Liver (tissue), 3 donors: ENCODE measurements around the gene NAT9.

Source experiments
- EGR1 ChIP-seq, 2 donors: IDR thresholded peaks; 2 replicates each; pipeline ENCODE4 v1.6.1; 2016 to 2018; ENCODE audit warnings: antibody characterized with exemption in 2 of 2, low read depth in 2 of 2
- FOXA1 ChIP-seq: IDR thresholded peaks from 2 replicates; pipeline ENCODE4 v1.6.1; 2016; ENCODE audit warnings: antibody characterized with exemption
- FOXA2 ChIP-seq: IDR thresholded peaks from 2 replicates; pipeline ENCODE4 v1.6.1; 2016; ENCODE audit warnings: antibody characterized with exemption
- GABPA ChIP-seq, 2 donors: IDR thresholded peaks in 1 of 2; conservative IDR thresholded peaks in 1 of 2; 2 replicates each; pipeline ENCODE4 v1.6.1; 2016; ENCODE audit warnings: antibody characterized with exemption in 2 of 2, mild to moderate bottlenecking in 1 of 2, moderate library complexity in 1 of 2
- JUND ChIP-seq, 2 donors: IDR thresholded peaks; 2 replicates each; pipeline ENCODE4 v1.6.1; 2016; ENCODE audit warnings: antibody characterized with exemption in 2 of 2
- NR2F2 ChIP-seq: IDR thresholded peaks from 2 replicates; pipeline ENCODE4 v1.6.1; 2016; ENCODE audit warnings: antibody characterized with exemption
- RAD21 ChIP-seq, 2 donors: IDR thresholded peaks; 2 replicates each; pipeline ENCODE4 v1.6.1; 2016; ENCODE audit warnings: antibody characterized with exemption in 2 of 2, mild to moderate bottlenecking in 2 of 2
- SP1 ChIP-seq: IDR thresholded peaks from 2 replicates; pipeline ENCODE4 v1.6.1; 2018; ENCODE audit warnings: antibody characterized with exemption, mild to moderate bottlenecking
- TAF1 ChIP-seq: conservative IDR thresholded peaks from 2 replicates; pipeline ENCODE4 v1.6.1; 2016; ENCODE audit warnings: antibody characterized with exemption, mild to moderate bottlenecking
- ZBTB33 ChIP-seq: IDR thresholded peaks from 2 replicates; pipeline ENCODE4 v1.6.1; 2016; ENCODE audit warnings: antibody characterized with exemption
- TF ChIP-seq, protein P1 (sequence below): fragments of 150-350 bp; IDR thresholded peaks from 2 replicates; pipeline ENCODE4 v1.5.1; 2017; ENCODE audit warnings: improper control_type of control experiment, low read depth, low read length; ENCODE audit not compliant: missing input control
- TF ChIP-seq, protein P2 (sequence below): IDR thresholded peaks from 2 replicates; pipeline ENCODE4 v1.6.1; 2016; ENCODE audit warnings: antibody characterized with exemption, mild to moderate bottlenecking
- TF ChIP-seq, protein P3 (sequence below): IDR thresholded peaks from 2 replicates; pipeline ENCODE4 v1.6.1; 2016; ENCODE audit warnings: antibody characterized with exemption
- donor health status: healthy.
- donor health status: healthy.

- TF ChIP-seq, protein P1, sequence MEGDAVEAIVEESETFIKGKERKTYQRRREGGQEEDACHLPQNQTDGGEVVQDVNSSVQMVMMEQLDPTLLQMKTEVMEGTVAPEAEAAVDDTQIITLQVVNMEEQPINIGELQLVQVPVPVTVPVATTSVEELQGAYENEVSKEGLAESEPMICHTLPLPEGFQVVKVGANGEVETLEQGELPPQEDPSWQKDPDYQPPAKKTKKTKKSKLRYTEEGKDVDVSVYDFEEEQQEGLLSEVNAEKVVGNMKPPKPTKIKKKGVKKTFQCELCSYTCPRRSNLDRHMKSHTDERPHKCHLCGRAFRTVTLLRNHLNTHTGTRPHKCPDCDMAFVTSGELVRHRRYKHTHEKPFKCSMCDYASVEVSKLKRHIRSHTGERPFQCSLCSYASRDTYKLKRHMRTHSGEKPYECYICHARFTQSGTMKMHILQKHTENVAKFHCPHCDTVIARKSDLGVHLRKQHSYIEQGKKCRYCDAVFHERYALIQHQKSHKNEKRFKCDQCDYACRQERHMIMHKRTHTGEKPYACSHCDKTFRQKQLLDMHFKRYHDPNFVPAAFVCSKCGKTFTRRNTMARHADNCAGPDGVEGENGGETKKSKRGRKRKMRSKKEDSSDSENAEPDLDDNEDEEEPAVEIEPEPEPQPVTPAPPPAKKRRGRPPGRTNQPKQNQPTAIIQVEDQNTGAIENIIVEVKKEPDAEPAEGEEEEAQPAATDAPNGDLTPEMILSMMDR: no peak
- TF ChIP-seq JUND (IDR thresholded peaks at IDR 0.05) (no peak), GABPA (IDR thresholded peaks at IDR 0.05 in 1 of 2, conservative IDR thresholded peaks at IDR 0.05 in 1 of 2) (no peak), RAD21 (IDR thresholded peaks at IDR 0.05) (no peak), TAF1 (no peak), SP1 (no peak), NR2F2 (peak; percentile 85), ZBTB33 (no peak), FOXA2 (no peak), FOXA1 (no peak), EGR1 (IDR thresholded peaks at IDR 0.05; ENCODE audit: low read depth in 2 of 2) (no peak)
- TF ChIP-seq, protein P2, sequence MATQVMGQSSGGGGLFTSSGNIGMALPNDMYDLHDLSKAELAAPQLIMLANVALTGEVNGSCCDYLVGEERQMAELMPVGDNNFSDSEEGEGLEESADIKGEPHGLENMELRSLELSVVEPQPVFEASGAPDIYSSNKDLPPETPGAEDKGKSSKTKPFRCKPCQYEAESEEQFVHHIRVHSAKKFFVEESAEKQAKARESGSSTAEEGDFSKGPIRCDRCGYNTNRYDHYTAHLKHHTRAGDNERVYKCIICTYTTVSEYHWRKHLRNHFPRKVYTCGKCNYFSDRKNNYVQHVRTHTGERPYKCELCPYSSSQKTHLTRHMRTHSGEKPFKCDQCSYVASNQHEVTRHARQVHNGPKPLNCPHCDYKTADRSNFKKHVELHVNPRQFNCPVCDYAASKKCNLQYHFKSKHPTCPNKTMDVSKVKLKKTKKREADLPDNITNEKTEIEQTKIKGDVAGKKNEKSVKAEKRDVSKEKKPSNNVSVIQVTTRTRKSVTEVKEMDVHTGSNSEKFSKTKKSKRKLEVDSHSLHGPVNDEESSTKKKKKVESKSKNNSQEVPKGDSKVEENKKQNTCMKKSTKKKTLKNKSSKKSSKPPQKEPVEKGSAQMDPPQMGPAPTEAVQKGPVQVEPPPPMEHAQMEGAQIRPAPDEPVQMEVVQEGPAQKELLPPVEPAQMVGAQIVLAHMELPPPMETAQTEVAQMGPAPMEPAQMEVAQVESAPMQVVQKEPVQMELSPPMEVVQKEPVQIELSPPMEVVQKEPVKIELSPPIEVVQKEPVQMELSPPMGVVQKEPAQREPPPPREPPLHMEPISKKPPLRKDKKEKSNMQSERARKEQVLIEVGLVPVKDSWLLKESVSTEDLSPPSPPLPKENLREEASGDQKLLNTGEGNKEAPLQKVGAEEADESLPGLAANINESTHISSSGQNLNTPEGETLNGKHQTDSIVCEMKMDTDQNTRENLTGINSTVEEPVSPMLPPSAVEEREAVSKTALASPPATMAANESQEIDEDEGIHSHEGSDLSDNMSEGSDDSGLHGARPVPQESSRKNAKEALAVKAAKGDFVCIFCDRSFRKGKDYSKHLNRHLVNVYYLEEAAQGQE: no peak
- TF ChIP-seq, protein P3, sequence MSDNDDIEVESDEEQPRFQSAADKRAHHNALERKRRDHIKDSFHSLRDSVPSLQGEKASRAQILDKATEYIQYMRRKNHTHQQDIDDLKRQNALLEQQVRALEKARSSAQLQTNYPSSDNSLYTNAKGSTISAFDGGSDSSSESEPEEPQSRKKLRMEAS: no peak
These were observed 29.2 kb downstream of the NAT9 start for GRCh38 chr17:74746922-74747321.
